OCI-LY7 (cell line): ENCODE measurements around the gene CCDC121. TPM values are rescaled to one million over a fixed set of nuclear protein-coding genes. Genes with fewer than 3 reads are reported as not detected.
A peak's percentile ranks its signal among the peaks of the same experiment; 100 is the strongest.
"Not testable (repeated sequence)": the region's sequence is repeated elsewhere in the genome, so short reads cannot be mapped to it uniquely, and the experiment has no call there.

Experiments used
- BruUV-seq: library from RNA; stranded (reverse); fragments of 400-500 nt; replicated peaks from 2 replicates; lab custom pipeline; 2021; lab: Mats Ljungman, UMichigan
- CTCF ChIA-PET: fragments of 300-600 bp; sonication (Branson Sonifier 250); formaldehyde crosslinking; loops from one replicate; lab custom pipeline; 2022; ENCODE audit warnings: antibody characterized with exemption; ENCODE audit not compliant: unreplicated experiment; lab: Charles Lee
- POLR2A ChIA-PET: fragments of 300-600 bp; sonication (Branson Sonifier 250); formaldehyde crosslinking; loops from one replicate; lab custom pipeline; 2022; ENCODE audit warnings: antibody characterized with exemption; lab: Charles Lee
- DNase-seq: peaks from one replicate; pipeline ENCODE4 v3.0.0-alpha.2; 2015; ENCODE audit warnings: low spot score
- H2AFZ ChIP-seq: fragments of 200-600 bp; sonication (generic), shearing (Covaris generic); 2 replicates; pipeline ENCODE4 v1.6.1; 2014; ENCODE audit warnings: mild to moderate bottlenecking, antibody characterized with exemption, low read length, moderate library complexity
- H3K27ac ChIP-seq: fragments of 200-600 bp; sonication (generic); 2 replicates; pipeline ENCODE4 v1.5.1; 2014; ENCODE audit warnings: mixed run types, low read depth, mild to moderate bottlenecking, moderate library complexity, low read length, inconsistent platforms; ENCODE audit not compliant: poor library complexity, severe bottlenecking
- H3K36me3 ChIP-seq: fragments of 200-600 bp; sonication (generic); 2 replicates; pipeline ENCODE4 v1.6.1; 2014; ENCODE audit warnings: mild to moderate bottlenecking, antibody characterized with exemption, low read length, moderate library complexity, mixed read lengths; ENCODE audit not compliant: insufficient read depth
- H3K4me1 ChIP-seq: fragments of 200-600 bp; sonication (generic); 2 replicates; pipeline ENCODE4 v1.5.1; 2014; ENCODE audit warnings: mild to moderate bottlenecking, low read length; ENCODE audit not compliant: insufficient read depth, poor library complexity, severe bottlenecking
- H3K4me2 ChIP-seq: fragments of 200-600 bp; sonication (generic); 2 replicates; pipeline ENCODE4 v1.6.1; 2014; ENCODE audit warnings: mild to moderate bottlenecking, low read length
- H3K4me3 ChIP-seq: fragments of 200-600 bp; sonication (generic); 2 replicates; pipeline ENCODE4 v1.5.1; 2014; ENCODE audit warnings: mild to moderate bottlenecking, low read depth, low read length; ENCODE audit not compliant: poor library complexity, severe bottlenecking
- H3K79me2 ChIP-seq: fragments of 200-600 bp; sonication (generic); 2 replicates; pipeline ENCODE4 v1.6.1; 2016; ENCODE audit warnings: low read depth, mild to moderate bottlenecking, low read length, moderate library complexity, mixed read lengths; ENCODE audit not compliant: insufficient read depth
- H3K9me2 ChIP-seq: fragments of 200-600 bp; sonication (generic); 2 replicates; pipeline ENCODE4 v1.6.1; 2016; ENCODE audit warnings: mild to moderate bottlenecking, low read length, mixed read lengths; ENCODE audit not compliant: insufficient read depth
- H3K9me3 ChIP-seq: fragments of 200-600 bp; sonication (generic); 2 replicates; pipeline ENCODE4 v1.6.1; 2014; ENCODE audit warnings: mild to moderate bottlenecking, mixed run types, low read length, mixed read lengths
- H4K20me1 ChIP-seq: fragments of 200-600 bp; sonication (generic); 2 replicates; pipeline ENCODE4 v1.6.1; 2014; ENCODE audit warnings: mild to moderate bottlenecking, antibody characterized with exemption, low read length, moderate library complexity, mixed read lengths; ENCODE audit not compliant: insufficient read depth
- CTCF ChIP-seq: fragments of 200-600 bp; sonication (generic); conservative IDR thresholded peaks from 2 replicates; pipeline ENCODE4 v1.5.1; 2014; ENCODE audit warnings: mild to moderate bottlenecking, antibody characterized with exemption, low read length, moderate library complexity, mixed read lengths
- EZH2phosphoT487 ChIP-seq: fragments of 200-600 bp; sonication (generic); IDR thresholded peaks from 2 replicates; pipeline ENCODE4 v1.6.1; 2018; ENCODE audit warnings: low read depth, borderline replicate concordance, mild to moderate bottlenecking, mixed run types, antibody characterized with exemption, low read length, moderate library complexity, mixed read lengths
- intact Hi-C: fragments of 100-400 bp; cut with micrococcal nuclease; formaldehyde crosslinking; loops from one replicate; pipeline ENCODE4 v1.10.0; 2022; ENCODE audit not compliant: unreplicated experiment
- total RNA-seq, 2 experiments: library from RNA; depleted of rRNA in 1 of 2; stranded (reverse); fragments of >200 nt in 1 of 2; shearing (Covaris generic) in 1 of 2; gene quantifications; 2 replicates each; pipeline ENCODE4 v1.2.3, GENCODE V29; 2014 to 2022

Gene CCDC121
- total RNA-seq, 2 experiments from 2014 or later, result 4.7 to 5.1 TPM

- Histone ChIP-seq H3K9me3 (peaks cover 20% of the 10 kb centered on the region), H3K4me3 (no peak overlapping the region), H3K36me3 (peaks cover 83% of the 10 kb centered on the region), H3K27ac (no peak overlapping the region), H3K4me2 (no peak overlapping the region), H3K9me2 (no peaks in the 10 kb centered on the region), H2AFZ (no peak overlapping the region), H3K79me2 (peaks cover 54% of the 10 kb centered on the region), H4K20me1 (no peaks in the 10 kb centered on the region), H3K4me1 (no peaks in the 10 kb centered on the region)
- TSS peak; percentile 41 for BruUV-seq
- ChIA-PET CTCF (no interaction called here), POLR2A (interaction anchor here (0.7 to 1.5 kb wide), 3 partner anchors 14 to 32 kb away, joined by 3 to 5 read pairs (median 4); partner anchors contain the start of genes CCDC121 and GPN1)
- intact Hi-C loops, result no loop called here
- no peak for TF ChIP-seq CTCF
- TF ChIP-seq EZH2phosphoT487, result no peak
- no peak for DNase-seq
Measured at GRCh38 chr2:27596627-27597026, 32.2 kb downstream of the CCDC121 start.

- intact Hi-C loops, result not testable (repeated sequence)
Measured at GRCh38 chr2:27595412-27595811, 33.4 kb downstream of the CCDC121 start.

GRCh38 chr2:27594020-27594703 lies 34.6 kb downstream of the CCDC121 start:
- H4K20me1 ChIP-seq, BruUV-seq: not testable (repeated sequence)

More at GRCh38 chr2:27595412-27595811, 33.4 kb downstream of the CCDC121 start:
- H3K27ac ChIP-seq, H4K20me1 ChIP-seq, H2AFZ ChIP-seq, H3K4me3 ChIP-seq, CTCF ChIA-PET, BruUV-seq, DNase-seq, H3K4me1 ChIP-seq, H3K4me2 ChIP-seq, H3K9me2 ChIP-seq: not testable (repeated sequence)
- peaks cover 81% of the 10 kb centered on the region for H3K36me3 ChIP-seq
- peaks cover 27% of the 10 kb centered on the region for H3K9me3 ChIP-seq
- H3K79me2 ChIP-seq, result peaks cover 66% of the 10 kb centered on the region
- POLR2A ChIA-PET, result interaction anchor here (0.6 kb wide), 2 partner anchors 33 to 35 kb away, joined by 5 read pairs; no protein-coding TSS in a partner anchor

More at GRCh38 chr2:27594020-27594703, 34.6 kb downstream of the CCDC121 start:
- intact Hi-C loops, DNase-seq, H3K4me1 ChIP-seq, POLR2A ChIA-PET, H2AFZ ChIP-seq, H3K4me3 ChIP-seq, CTCF ChIA-PET, H3K4me2 ChIP-seq, H3K9me2 ChIP-seq, H3K27ac ChIP-seq: not testable (repeated sequence)
- Histone ChIP-seq H3K36me3 (peaks cover 79% of the 10 kb centered on the region), H3K79me2 (peaks cover 75% of the 10 kb centered on the region), H3K9me3 (peaks cover 39% of the 10 kb centered on the region)
